ENCODE data around the gene SEH1L.
"Not testable (repeated sequence)": the region's sequence is repeated elsewhere in the genome, so short reads cannot be mapped to it uniquely, and the experiment has no call there.

The SEH1L gene

GRCh38 chr18:12944709-12945108 lies 3.1 kb upstream of the SEH1L start:
- peak; percentile 10 to 13 for DNase-seq

GRCh38 chr18:12946549-12947284 lies 1.1 kb upstream of the SEH1L start:
- DNase-seq: peak; percentile 38 to 39

GRCh38 chr18:12948050-12948804 lies 416 bp downstream of the SEH1L start:
- peak; percentile 92 to 93 for DNase-seq

- DNase-seq: no peak
These were observed 10.7 kb downstream of the SEH1L start for GRCh38 chr18:12958478-12958877.

GRCh38 chr18:12960395-12960794 lies 12.6 kb downstream of the SEH1L start:
- no peak for DNase-seq

- no peak for DNase-seq
These were observed 13.1 kb downstream of the SEH1L start for GRCh38 chr18:12960853-12961397.

- DNase-seq: no peak
These were observed 15.3 kb downstream of the SEH1L start for GRCh38 chr18:12963069-12963468.

- no peak for DNase-seq
These were observed 20.3 kb downstream of the SEH1L start for GRCh38 chr18:12968115-12968514.

- DNase-seq: no peak
These were observed 20.8 kb downstream of the SEH1L start for GRCh38 chr18:12968619-12969018.

- DNase-seq: peak; percentile 13 to 35
These were observed 25.9 kb downstream of the SEH1L start for GRCh38 chr18:12973562-12974213.

- no peak for DNase-seq
These were observed 27.7 kb downstream of the SEH1L start for GRCh38 chr18:12975488-12975887.

GRCh38 chr18:12976305-12976704 lies 28.5 kb downstream of the SEH1L start:
- no peak for DNase-seq

- not testable (repeated sequence) for DNase-seq
These were observed 32.3 kb downstream of the SEH1L start for GRCh38 chr18:12980065-12980464.

- no peak for DNase-seq
These were observed 41.7 kb downstream of the SEH1L start for GRCh38 chr18:12989397-12990122.

GRCh38 chr18:12990123-12990475 lies 42.3 kb downstream of the SEH1L start:
- DNase-seq: peak; percentile 40 to 46

GRCh38 chr18:12990641-12990966 lies 42.8 kb downstream of the SEH1L start:
- DNase-seq: peak in 1 of 2 donors; percentile 28

- DNase-seq: peak; percentile 98 to 99
These were observed 43.4 kb downstream of the SEH1L start, which contains the start of gene CEP192 for GRCh38 chr18:12990967-12991820. TSS of gene CEP192 (plus strand) at chr18:12991362. CDS start at chr18:12999425, 8,063 bp downstream.

GRCh38 chr18:12991821-12992179 lies 44.0 kb downstream of the SEH1L start:
- DNase-seq: no peak

GRCh38 chr18:12993439-12993838 lies 45.6 kb downstream of the SEH1L start:
- no peak for DNase-seq

- no peak for DNase-seq
These were observed 47.6 kb downstream of the SEH1L start for GRCh38 chr18:12995424-12995823.

- no peak for DNase-seq
These were observed 48.2 kb downstream of the SEH1L start for GRCh38 chr18:12995952-12996477.
